PFSK-1 (cell line): ENCODE data around the gene CCR8.

Experiments
- POLR2AphosphoS5 ChIP-seq: IDR thresholded peaks from 2 replicates; pipeline ENCODE4 v1.6.1; 2012; ENCODE audit warnings: low read depth, mild to moderate bottlenecking, control low read depth, low read length, moderate library complexity
- TAF1 ChIP-seq: IDR thresholded peaks from 2 replicates; pipeline ENCODE4 v1.6.1; 2012; ENCODE audit warnings: low read length, control low read depth, borderline replicate concordance; ENCODE audit not compliant: insufficient read depth

- TF ChIP-seq TAF1 (no peak), POLR2AphosphoS5 (no peak)
These were observed 4.3 kb upstream of the CCR8 start for GRCh38 chr3:39325236-39325635.
